Umbilical cord (tissue), 2 donors: ENCODE measurements around the gene RLIM. TPM values are rescaled to one million over a fixed set of nuclear protein-coding genes. Genes with fewer than 3 reads are reported as not detected.
"Not testable (repeated sequence)": the region's sequence is repeated elsewhere in the genome, so short reads cannot be mapped to it uniquely, and the experiment has no call there.

ENCODE experiments used
- DNase-seq: peaks from one replicate; pipeline ENCODE4 v3.0.0-alpha.2; 2015; ENCODE audit warnings: low spot score
- total RNA-seq: library from RNA; depleted of rRNA; stranded (reverse); fragments of >200 nt; gene quantifications from one replicate; pipeline ENCODE4 v1.2.3, GENCODE V29; 2014; ENCODE audit warnings: low replicate concordance; ENCODE audit not compliant: insufficient read depth

RLIM gene
- 47.4 TPM for total RNA-seq

GRCh38 chrX:74614093-74614909, at the start of gene RLIM:
TSS of gene RLIM (minus strand) at chrX:74614624. CDS start at chrX:74595977, 18,647 bp downstream.
- DNase-seq, result peak; percentile 97

- no peak for DNase-seq
Observed at GRCh38 chrX:74656079-74656745, 41.8 kb upstream of the RLIM start.

- DNase-seq, result not testable (repeated sequence)
Observed at GRCh38 chrX:74654953-74655352, 40.5 kb upstream of the RLIM start.

GRCh38 chrX:74636749-74637314, 22.4 kb upstream of the RLIM start:
- DNase-seq, result no peak

GRCh38 chrX:74613370-74614092, 893 bp downstream of the RLIM start:
- DNase-seq, result peak; percentile 31

GRCh38 chrX:74606799-74607198, 7.6 kb downstream of the RLIM start:
- DNase-seq, result no peak

- DNase-seq, result no peak
Observed at GRCh38 chrX:74606342-74606741, 8.1 kb downstream of the RLIM start.

- DNase-seq, result no peak
Observed at GRCh38 chrX:74603040-74603439, 11.4 kb downstream of the RLIM start.

- DNase-seq, result no peak
Observed at GRCh38 chrX:74602142-74602541, 12.3 kb downstream of the RLIM start.

- no peak for DNase-seq
Observed at GRCh38 chrX:74593593-74593992, 20.8 kb downstream of the RLIM start.

- DNase-seq, result no peak
Observed at GRCh38 chrX:74585766-74586165, 28.7 kb downstream of the RLIM start.

GRCh38 chrX:74579597-74580198, 34.7 kb downstream of the RLIM start:
- no peak for DNase-seq

GRCh38 chrX:74578137-74578536, 36.3 kb downstream of the RLIM start:
- no peak for DNase-seq

- no peak for DNase-seq
Observed at GRCh38 chrX:74557378-74557777, 57.0 kb downstream of the RLIM start.

GRCh38 chrX:74551934-74552333, 62.5 kb downstream of the RLIM start:
- no peak for DNase-seq

GRCh38 chrX:74550295-74550802, 64.1 kb downstream of the RLIM start:
- peak; percentile 74 for DNase-seq

GRCh38 chrX:74546984-74547383, 67.4 kb downstream of the RLIM start:
- DNase-seq, result no peak

- no peak for DNase-seq
Observed at GRCh38 chrX:74545880-74546523, 68.4 kb downstream of the RLIM start.

- DNase-seq, result no peak
Observed at GRCh38 chrX:74540635-74541249, 73.7 kb downstream of the RLIM start.

GRCh38 chrX:74536832-74537371, 77.5 kb downstream of the RLIM start:
- peak; percentile 72 for DNase-seq
